ENCODE measurements around the gene EPAS1.

- TF ChIP-seq ESRRA (CRISPR knock-in tag; IDR thresholded peaks at IDR 0.05; ENCODE audit: low read depth) (no peak), ZBTB26 (CRISPR knock-in tag; IDR thresholded peaks at IDR 0.05; ENCODE audit: borderline replicate concordance) (no peak), CREB1 (IDR thresholded peaks at IDR 0.05) (no peak), CREB1 (CRISPR knock-in tag; IDR thresholded peaks at IDR 0.05) (no peak), TARDBP (CRISPR knock-in tag; IDR thresholded peaks at IDR 0.05) (no peak), ZNF512B (CRISPR knock-in tag; IDR thresholded peaks at IDR 0.05; ENCODE audit: borderline replicate concordance) (no peak), TRIM22 (IDR thresholded peaks at IDR 0.05) (no peak), ZNF687 (CRISPR knock-in tag; IDR thresholded peaks at IDR 0.05) (no peak), EP300 (IDR thresholded peaks at IDR 0.05; ENCODE audit: low read depth in 2 of 2, low read length in 2 of 2) (no peak), EP300 (CRISPR knock-in tag; IDR thresholded peaks at IDR 0.05; ENCODE audit: borderline replicate concordance) (no peak)
These were observed 39.2 kb downstream of the EPAS1 start for GRCh38 chr2:46336283-46336959.
